ENCODE results near the gene ROR1. TPM values are rescaled to one million over a fixed set of nuclear protein-coding genes. Genes with fewer than 3 reads are reported as not detected.
A peak's percentile ranks its signal among the peaks of the same experiment; 100 is the strongest.

The ROR1 gene
- polyA plus RNA-seq, 1 of the 3 experiments (the other 2 are of a cell fraction), result 4.0 TPM

DNA sequence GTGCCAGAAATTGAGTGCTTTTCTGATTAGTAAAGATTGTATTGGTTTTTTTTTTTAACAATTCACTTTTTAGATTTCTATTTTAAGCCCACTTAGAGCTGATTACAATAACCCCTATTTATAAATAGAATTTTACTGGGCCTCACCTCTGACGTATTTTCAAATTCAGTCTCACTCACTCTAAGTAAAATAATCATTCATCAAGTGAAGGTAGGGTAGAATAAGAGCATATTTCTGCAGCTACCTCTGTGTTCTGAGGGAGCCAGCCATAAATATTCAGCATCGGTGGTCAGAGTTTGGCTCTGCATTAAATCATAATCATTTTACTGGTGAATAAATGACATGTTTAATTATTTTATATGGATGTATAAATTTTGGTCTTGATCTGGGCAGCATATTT, 333.8 kb downstream of the ROR1 start:
- H4K20me1 ChIP-seq (ENCODE audit: insufficient read depth), result no peaks in the 10 kb centered on the region
- H3K27ac ChIP-seq (ENCODE audit: low read depth in 2 of 2, low read length in 1 of 2), result no peak overlapping the region
- peaks cover 24 to 25% of the 10 kb centered on the region in 2 experiments for H3K4me1 ChIP-seq (ENCODE audit: control insufficient read depth in 1 of 2, insufficient read depth in 2 of 2, low read depth in 1 of 2, low read length in 1 of 2)
- H3K27me3 ChIP-seq (ENCODE audit: insufficient read depth), result no peaks in the 10 kb centered on the region
- ChIA-PET POLR2A (no interaction called here), CTCF (interaction anchor here (0.6 to 1.4 kb wide), 3 partner anchors 13 to 43 kb away, joined by 3 to 4 read pairs (median 3); no protein-coding TSS in a partner anchor)
- H3K9me3 ChIP-seq, result no peaks in the 10 kb centered on the region
- DNase-seq, result no peak
- H3K4me3 ChIP-seq (ENCODE audit: low read depth in 2 of 2, low read length in 1 of 2), result no peak overlapping the region
- no peaks in the 10 kb centered on the region; the same call in 1 of the 2 replicates for H3K9me2 ChIP-seq
- peaks cover 18% of the 10 kb centered on the region for H3F3A ChIP-seq (replicated peaks; ENCODE audit: insufficient read depth)
- 38% methylated on average over 2 of the region's 2 CpGs for WGBS (ENCODE audit: low lambda C conversion rate)
- H3K36me3 ChIP-seq (replicated peaks in 1 of 2; ENCODE audit: control insufficient read depth in 1 of 2, insufficient read depth in 2 of 2, low read length in 1 of 2), result no peaks in the 10 kb centered on the region
- no peak overlapping the region for H2AFZ ChIP-seq (ENCODE audit: low read depth)
- no peak for TF ChIP-seq MEF2A (IDR thresholded peaks at IDR 0.05; ENCODE audit: borderline replicate concordance, low read depth)
- TF ChIP-seq TAF1 (IDR thresholded peaks at IDR 0.05; ENCODE audit: borderline replicate concordance, low read depth, low read length), result no peak
- 0 out of 2 replicates have a peak, but pooled peaks have one; percentile 7 for TF ChIP-seq PBX3 (IDR thresholded peaks at IDR 0.05)
- TF ChIP-seq MXI1 (IDR thresholded peaks at IDR 0.05; ENCODE audit: low read depth, low read length), result no peak
- TF ChIP-seq, protein P1, sequence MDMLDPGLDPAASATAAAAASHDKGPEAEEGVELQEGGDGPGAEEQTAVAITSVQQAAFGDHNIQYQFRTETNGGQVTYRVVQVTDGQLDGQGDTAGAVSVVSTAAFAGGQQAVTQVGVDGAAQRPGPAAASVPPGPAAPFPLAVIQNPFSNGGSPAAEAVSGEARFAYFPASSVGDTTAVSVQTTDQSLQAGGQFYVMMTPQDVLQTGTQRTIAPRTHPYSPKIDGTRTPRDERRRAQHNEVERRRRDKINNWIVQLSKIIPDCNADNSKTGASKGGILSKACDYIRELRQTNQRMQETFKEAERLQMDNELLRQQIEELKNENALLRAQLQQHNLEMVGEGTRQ (IDR thresholded peaks at IDR 0.05; ENCODE audit: borderline replicate concordance, low read depth, low read length), result no peak
- 0 out of 4 replicates have a peak, but pooled peaks of 1 of the 2 experiments have one; percentile 22 for TF ChIP-seq EP300 (IDR thresholded peaks at IDR 0.05; ENCODE audit: borderline replicate concordance in 1 of 2, low read depth in 1 of 2, low read length in 1 of 2)
- no peak for TF ChIP-seq RXRA (IDR thresholded peaks at IDR 0.05; ENCODE audit: borderline replicate concordance, low read depth)
- no peak overlapping the region for H3K4me2 ChIP-seq
- no peak overlapping the region for H3K9ac ChIP-seq
- H3K79me2 ChIP-seq (ENCODE audit: insufficient read depth), result no peaks in the 10 kb centered on the region

- ChIA-PET CTCF (interaction anchor here (0.6 to 3.4 kb wide), 11 partner anchors 18 to 436 kb away, joined by 3 to 14 read pairs (median 3); partner anchors contain the start of gene ROR1), POLR2A (interaction anchor here (0.9 kb wide), 1 partner anchor 420 kb away, joined by 3 read pairs; no protein-coding TSS in a partner anchor)
- H3K27me3 ChIP-seq (ENCODE audit: insufficient read depth), result no peaks in the 10 kb centered on the region
- no peaks in the 10 kb centered on the region for H3K79me2 ChIP-seq (ENCODE audit: insufficient read depth)
- H3K9me2 ChIP-seq, result no peaks in the 10 kb centered on the region
- WGBS (ENCODE audit: low lambda C conversion rate), result 37% methylated on average over 6 of the region's 6 CpGs
- no peak overlapping the region for H3K4me3 ChIP-seq (ENCODE audit: low read depth in 2 of 2, low read length in 1 of 2)
- no peak overlapping the region for H3K9ac ChIP-seq
- peak overlapping the region; percentile 23 for H3K4me2 ChIP-seq
- H3K4me1 ChIP-seq (ENCODE audit: control insufficient read depth in 1 of 2, insufficient read depth in 2 of 2, low read depth in 1 of 2, low read length in 1 of 2), result peaks cover 22 to 25% of the 10 kb centered on the region in 2 experiments
- peak; percentile 53 for DNase-seq
- no peaks in the 10 kb centered on the region for H4K20me1 ChIP-seq (ENCODE audit: insufficient read depth)
- peak overlapping the region; percentile 61; the same call in 1 of the 2 replicates for H2AFZ ChIP-seq (ENCODE audit: low read depth)
- peak overlapping the region; percentile 73 to 96 for H3K27ac ChIP-seq (ENCODE audit: low read depth in 2 of 2, low read length in 1 of 2)
- H3K9me3 ChIP-seq, result no peaks in the 10 kb centered on the region
- peaks cover 18% of the 10 kb centered on the region for H3F3A ChIP-seq (replicated peaks; ENCODE audit: insufficient read depth)
- H3K36me3 ChIP-seq (replicated peaks in 1 of 2; ENCODE audit: control insufficient read depth in 1 of 2, insufficient read depth in 2 of 2, low read length in 1 of 2), result no peaks in the 10 kb centered on the region
- peak; percentile 86 for TF ChIP-seq TCF12 (IDR thresholded peaks at IDR 0.05)
- peak; percentile 95 for TF ChIP-seq GATA2 (CRISPR knock-in tag; IDR thresholded peaks at IDR 0.05)
- no peak for TF ChIP-seq RXRA (IDR thresholded peaks at IDR 0.05; ENCODE audit: borderline replicate concordance, low read depth)
- no peak for TF ChIP-seq YY1 (IDR thresholded peaks at IDR 0.05; ENCODE audit: low read depth)
- TF ChIP-seq TEAD4 (IDR thresholded peaks at IDR 0.05; ENCODE audit: borderline replicate concordance, insufficient read depth), result peak; percentile 69
- TF ChIP-seq SIN3A (IDR thresholded peaks at IDR 0.05; ENCODE audit: borderline replicate concordance, low read depth, low read length), result no peak
- TF ChIP-seq EZH2phosphoT487 (IDR thresholded peaks at IDR 0.05; ENCODE audit: borderline replicate concordance, low read depth), result no peak
- TF ChIP-seq, protein P2, sequence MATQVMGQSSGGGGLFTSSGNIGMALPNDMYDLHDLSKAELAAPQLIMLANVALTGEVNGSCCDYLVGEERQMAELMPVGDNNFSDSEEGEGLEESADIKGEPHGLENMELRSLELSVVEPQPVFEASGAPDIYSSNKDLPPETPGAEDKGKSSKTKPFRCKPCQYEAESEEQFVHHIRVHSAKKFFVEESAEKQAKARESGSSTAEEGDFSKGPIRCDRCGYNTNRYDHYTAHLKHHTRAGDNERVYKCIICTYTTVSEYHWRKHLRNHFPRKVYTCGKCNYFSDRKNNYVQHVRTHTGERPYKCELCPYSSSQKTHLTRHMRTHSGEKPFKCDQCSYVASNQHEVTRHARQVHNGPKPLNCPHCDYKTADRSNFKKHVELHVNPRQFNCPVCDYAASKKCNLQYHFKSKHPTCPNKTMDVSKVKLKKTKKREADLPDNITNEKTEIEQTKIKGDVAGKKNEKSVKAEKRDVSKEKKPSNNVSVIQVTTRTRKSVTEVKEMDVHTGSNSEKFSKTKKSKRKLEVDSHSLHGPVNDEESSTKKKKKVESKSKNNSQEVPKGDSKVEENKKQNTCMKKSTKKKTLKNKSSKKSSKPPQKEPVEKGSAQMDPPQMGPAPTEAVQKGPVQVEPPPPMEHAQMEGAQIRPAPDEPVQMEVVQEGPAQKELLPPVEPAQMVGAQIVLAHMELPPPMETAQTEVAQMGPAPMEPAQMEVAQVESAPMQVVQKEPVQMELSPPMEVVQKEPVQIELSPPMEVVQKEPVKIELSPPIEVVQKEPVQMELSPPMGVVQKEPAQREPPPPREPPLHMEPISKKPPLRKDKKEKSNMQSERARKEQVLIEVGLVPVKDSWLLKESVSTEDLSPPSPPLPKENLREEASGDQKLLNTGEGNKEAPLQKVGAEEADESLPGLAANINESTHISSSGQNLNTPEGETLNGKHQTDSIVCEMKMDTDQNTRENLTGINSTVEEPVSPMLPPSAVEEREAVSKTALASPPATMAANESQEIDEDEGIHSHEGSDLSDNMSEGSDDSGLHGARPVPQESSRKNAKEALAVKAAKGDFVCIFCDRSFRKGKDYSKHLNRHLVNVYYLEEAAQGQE (IDR thresholded peaks at IDR 0.05; ENCODE audit: low read depth, low read length), result no peak
- TF ChIP-seq FOXM1 (IDR thresholded peaks at IDR 0.05; ENCODE audit: low read depth), result 0 out of 2 replicates have a peak, but pooled peaks have one; percentile 62
- peak; percentile 27; the same call in 1 of the 2 replicates for TF ChIP-seq POLR2AphosphoS5 (IDR thresholded peaks at IDR 0.05; ENCODE audit: low read depth, low read length)
- TF ChIP-seq, protein P1 (IDR thresholded peaks at IDR 0.05; ENCODE audit: borderline replicate concordance, low read depth, low read length), result no peak
- no peak for TF ChIP-seq ELF1 (IDR thresholded peaks at IDR 0.05)
Measured at GRCh38 chr1:64110924-64111777, 337.3 kb downstream of the ROR1 start.
